Transverse colon (tissue), 4 donors: ENCODE data around the gene PRR30. TPM values are rescaled to one million over a fixed set of nuclear protein-coding genes. Genes with fewer than 3 reads are reported as not detected.
A peak's percentile ranks its signal among the peaks of the same experiment; 100 is the strongest.
"Not testable (repeated sequence)": the region's sequence is repeated elsewhere in the genome, so short reads cannot be mapped to it uniquely, and the experiment has no call there.

Experiments
- DNase-seq: peaks from one replicate; pipeline ENCODE4 v3.0.0-alpha.2; 2019
- H3K27ac ChIP-seq, 4 donors: fragments of 200-600 bp; sonication (generic); 2 replicates each; pipeline ENCODE4 v1.5.1; 2016 to 2018; ENCODE audit warnings: inconsistent platforms in 4 of 4
- H3K27me3 ChIP-seq: fragments of 200-600 bp; sonication (generic); 2 replicates; pipeline ENCODE4 v1.5.1; 2017; ENCODE audit warnings: inconsistent platforms
- H3K36me3 ChIP-seq, 4 donors: fragments of 200-600 bp; sonication (generic); 2 replicates each; pipeline ENCODE4 v1.5.1; 2017 to 2019; ENCODE audit warnings: inconsistent platforms in 4 of 4
- H3K4me1 ChIP-seq, 4 donors: fragments of 200-600 bp; sonication (generic); 2 replicates each; pipeline ENCODE4 v1.5.1; 2017 to 2020; ENCODE audit warnings: inconsistent platforms in 4 of 4
- H3K4me3 ChIP-seq, 4 donors: fragments of 200-600 bp; sonication (generic); 1 replicate in 1 of 4; 2 replicates in 3 of 4; pipeline versions ENCODE4 v1.5.1 to v1.6.1; 2017 to 2019; ENCODE audit warnings: inconsistent platforms in 4 of 4
- H3K9me3 ChIP-seq, 2 donors: fragments of 200-600 bp; sonication (generic); 2 replicates each; pipeline ENCODE4 v1.5.1; 2017 to 2019; ENCODE audit warnings: inconsistent platforms in 2 of 2
- CTCF ChIP-seq, 5 experiments: fragments of 200-600 bp in 3 of 5; fragments of 450-650 bp in 2 of 5; sonication (generic) in 3 of 5; IDR thresholded peaks; 1 replicate in 2 of 5; 2 replicates in 3 of 5; pipeline ENCODE4 v1.5.1; 2016 to 2017; ENCODE audit warnings: antibody characterized with exemption in 5 of 5, inconsistent platforms in 3 of 5, mild to moderate bottlenecking in 2 of 5, moderate library complexity in 1 of 5
- EP300 ChIP-seq: sonication (generic); formaldehyde crosslinking; IDR thresholded peaks from one replicate; pipeline ENCODE4 v1.6.1; 2017; ENCODE audit warnings: antibody characterized with exemption, low read depth
- POLR2A ChIP-seq: fragments of 450-650 bp; IDR thresholded peaks from one replicate; pipeline ENCODE4 v1.6.1; 2016; ENCODE audit warnings: antibody characterized with exemption, mild to moderate bottlenecking, moderate library complexity
- POLR2AphosphoS5 ChIP-seq, 3 donors: sonication (generic); formaldehyde crosslinking; IDR thresholded peaks; one replicate each; pipeline ENCODE4 v1.6.1; 2016; ENCODE audit warnings: antibody characterized with exemption in 3 of 3
- WGBS, 2 donors: methylation state at CpG; one replicate each; pipeline ENCODE4 v1.1.5; 2018; ENCODE audit warnings: low coverage in 1 of 2; 5-methylcytosine and 5-hydroxymethylcytosine counted together
- in situ Hi-C, 4 donors: fragments of 200-750 bp; cut with MboI; loops; one replicate each; pipeline versions ENCODE4 v1.15.0 to v1.15.1; 2017; ENCODE audit warnings: low sequenced_read_pairs in 3 of 4, low pct_ligation_motif_present in 1 of 4, low pct_unique_long_range_greater_than_20kb in 1 of 4
- intact Hi-C: fragments of 100-400 bp; cut with DNase I; formaldehyde crosslinking; loops from one replicate; pipeline ENCODE4 v1.15.1; 2023; ENCODE audit warnings: low total_unique reads
- total RNA-seq, 4 donors: library from RNA; depleted of rRNA; stranded (reverse); fragments of >200 nt; gene quantifications; one replicate each; pipeline ENCODE4 v1.1.0, GENCODE V29; 2016

Gene PRR30
- total RNA-seq, 4 donors from 2014 or later: not detected

- WGBS, 2 donors: 67 to 93% methylated on average over 1 to 3 of the region's 3 CpGs
- in situ Hi-C loops (no loop called here), intact Hi-C loops (no loop called here)
- TF ChIP-seq POLR2AphosphoS5 (IDR thresholded peaks at IDR 0.05) (no peak), CTCF (IDR thresholded peaks at IDR 0.05) (no peak), EP300 (no peak), POLR2A (no peak)
- H3K27ac ChIP-seq: no peak overlapping the region
- DNase-seq: no peak
- H3K4me1 ChIP-seq: peaks cover 0 to 9% (median 6%) of the 10 kb centered on the region in 4 donors
- no peak overlapping the region for H3K4me3 ChIP-seq
- no peaks in the 10 kb centered on the region for H3K36me3 ChIP-seq
- H3K27me3 ChIP-seq: peaks cover 11% of the 10 kb centered on the region
- no peaks in the 10 kb centered on the region for H3K9me3 ChIP-seq
Observed at GRCh38 chr2:27125104-27125503, 14.1 kb downstream of the PRR30 start.

DNA sequence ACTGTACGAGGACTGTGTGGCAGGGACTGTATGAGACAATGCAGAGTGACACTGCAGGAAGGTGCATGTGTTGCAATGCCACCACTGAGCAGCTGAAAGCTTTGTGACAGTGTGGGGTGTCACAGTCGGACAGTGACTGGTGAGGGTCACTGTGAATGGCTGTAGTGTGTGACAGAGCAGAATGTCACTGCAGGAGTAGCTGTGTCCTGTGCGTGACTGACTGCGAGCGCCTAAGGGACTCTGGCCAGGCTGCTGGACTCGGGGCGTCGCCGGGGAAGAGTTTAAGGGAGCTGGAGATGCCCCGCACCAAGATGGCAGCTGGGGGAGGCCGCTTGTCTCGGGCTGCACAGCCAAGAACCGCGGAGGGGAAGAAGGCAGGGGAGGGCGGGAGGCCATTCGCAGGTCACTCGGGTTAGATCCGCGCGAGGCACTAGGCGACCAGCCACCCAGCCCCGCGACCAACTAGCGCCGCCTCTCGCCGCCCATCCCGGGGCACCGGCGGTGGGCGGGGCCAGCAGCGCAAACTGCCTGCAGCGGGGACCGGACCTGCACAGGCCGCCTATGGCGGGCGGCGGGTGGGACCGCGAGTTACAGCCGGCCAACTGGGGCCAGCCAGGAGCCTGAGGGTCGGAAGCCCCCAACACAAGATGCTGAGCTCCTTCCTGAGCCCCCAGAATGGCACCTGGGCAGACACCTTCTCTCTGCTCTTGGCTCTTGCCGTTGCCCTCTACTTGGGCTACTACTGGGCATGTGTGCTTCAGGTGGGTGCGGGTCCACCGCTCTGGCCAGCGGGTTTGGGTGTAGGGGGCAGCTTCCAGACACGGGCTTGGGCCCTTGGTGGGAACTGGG lies 15.7 kb downstream of the PRR30 start, which contains the start of gene ABHD1:
Gene ABHD1, plus strand, starts transcription at position 514 of the 849 bp plus-strand sequence. Its CDS starts 134 bp downstream, at position 648.
- TF ChIP-seq EP300 (no peak), POLR2A (peak; percentile 32)
- Histone ChIP-seq H3K4me3 (peak within 1 kb of the TSS; percentile 3 to 61 (median 40)), H3K9me3 (no peaks in the 10 kb centered on the region), H3K27ac (peak within 1 kb of the TSS in 3 of 4 donors; percentile 7 to 38 (median 8)), H3K36me3 (no peaks in the 10 kb centered on the region), H3K27me3 (peaks cover 27% of the 10 kb centered on the region), H3K4me1 (peaks cover 1 to 10% (median 8%) of the 10 kb centered on the region in 4 donors)
- intact Hi-C loops (no loop called here), in situ Hi-C loops (loop anchor here in 1 of 4 donors (25.0 kb wide), 1 partner anchor 89 kb away; the partner anchor contains the start of genes ATRAID, CAD and SLC5A6)
- peak; percentile 77 for DNase-seq
- 6 to 55% methylated on average over 2 to 37 of the region's 47 CpGs for WGBS, 2 donors

GRCh38 chr2:27122791-27123190 lies 16.4 kb downstream of the PRR30 start:
- in situ Hi-C loops: loop anchor here in 1 of 4 donors (25.0 kb wide), 1 partner anchor 90 kb away; the partner anchor contains the start of genes ATRAID, CAD and SLC5A6
- Histone ChIP-seq H3K27ac (no peak overlapping the region), H3K4me1 (peaks cover 4 to 14% (median 11%) of the 10 kb centered on the region in 4 donors), H3K27me3 (peaks cover 34% of the 10 kb centered on the region), H3K4me3 (no peak overlapping the region), H3K36me3 (no peaks in the 10 kb centered on the region), H3K9me3 (no peaks in the 10 kb centered on the region)
- intact Hi-C loops: no loop called here
- TF ChIP-seq POLR2AphosphoS5 (IDR thresholded peaks at IDR 0.05): no peak
- TF ChIP-seq POLR2A: no peak
- TF ChIP-seq CTCF (IDR thresholded peaks at IDR 0.05): no peak
- no peak for TF ChIP-seq EP300
- WGBS, 2 donors: 88 to 89% methylated on average over 4 to 6 of the region's 7 CpGs
- DNase-seq: no peak

- intact Hi-C loops (no loop called here), in situ Hi-C loops (loop anchor here in 1 of 4 donors (25.0 kb wide), 1 partner anchor 90 kb away; the partner anchor contains the start of genes ATRAID, CAD and SLC5A6)
- Histone ChIP-seq H3K36me3 (no peaks in the 10 kb centered on the region), H3K4me1 (peaks cover 4 to 14% (median 11%) of the 10 kb centered on the region in 4 donors), H3K27me3 (peaks cover 43% of the 10 kb centered on the region), H3K4me3 (no peak overlapping the region), H3K27ac (no peak overlapping the region), H3K9me3 (no peaks in the 10 kb centered on the region)
- 83 to 86% methylated on average over 2 of the region's 2 CpGs for WGBS, 2 donors
- no peak for DNase-seq
- no peak for TF ChIP-seq POLR2A
- TF ChIP-seq POLR2AphosphoS5 (IDR thresholded peaks at IDR 0.05): no peak
Observed at GRCh38 chr2:27121906-27122305, 17.3 kb downstream of the PRR30 start.

- intact Hi-C loops, DNase-seq, H3K27ac ChIP-seq, H3K9me3 ChIP-seq, H3K36me3 ChIP-seq: not testable (repeated sequence)
- WGBS, 2 donors: 76% methylated on average over 8 of the region's 8 CpGs; no CpG with 5 or more reads in 1 of the 2 donors
- in situ Hi-C loops: loop anchor here in 1 of 4 donors (25.0 kb wide), 1 partner anchor 93 kb away; the partner anchor contains the start of genes ATRAID, CAD and SLC5A6
- Histone ChIP-seq H3K4me3 (peak overlapping the region in 1 of 4 donors; percentile 35), H3K4me1 (peaks cover 4 to 14% (median 11%) of the 10 kb centered on the region in 4 donors), H3K27me3 (peaks cover 49% of the 10 kb centered on the region)
Observed at GRCh38 chr2:27119330-27119670, 19.9 kb downstream of the PRR30 start.
